Jurkat, Clone E6-1 (cell line): Measurements from ENCODE around the gene TMEM163.
A peak's percentile ranks its signal among the peaks of the same experiment; 100 is the strongest.
"Not testable (repeated sequence)": the region's sequence is repeated elsewhere in the genome, so short reads cannot be mapped to it uniquely, and the experiment has no call there.

ENCODE experiments used
- DNase-seq: peaks from one replicate; pipeline ENCODE4 v3.0.0-alpha.2; 2011; ENCODE audit warnings: low read depth, low spot score
- H3K4me3 ChIP-seq: 2 replicates; pipeline ENCODE4 v1.5.1; 2011; ENCODE audit warnings: mild to moderate bottlenecking, low read length, control low read depth, moderate library complexity

TMEM163 gene

GRCh38 chr2:134669731-134670669 lies 48.8 kb downstream of the TMEM163 start:
- DNase-seq: peak; percentile 93
- H3K4me3 ChIP-seq: peak overlapping the region; percentile 15

- peak overlapping the region; percentile 22 for H3K4me3 ChIP-seq
- DNase-seq: peak; percentile 94
These were observed 50.0 kb downstream of the TMEM163 start for GRCh38 chr2:134668821-134669220.

GRCh38 chr2:134667541-134667940 lies 51.3 kb downstream of the TMEM163 start:
- H3K4me3 ChIP-seq: no peak overlapping the region
- no peak for DNase-seq

DNA sequence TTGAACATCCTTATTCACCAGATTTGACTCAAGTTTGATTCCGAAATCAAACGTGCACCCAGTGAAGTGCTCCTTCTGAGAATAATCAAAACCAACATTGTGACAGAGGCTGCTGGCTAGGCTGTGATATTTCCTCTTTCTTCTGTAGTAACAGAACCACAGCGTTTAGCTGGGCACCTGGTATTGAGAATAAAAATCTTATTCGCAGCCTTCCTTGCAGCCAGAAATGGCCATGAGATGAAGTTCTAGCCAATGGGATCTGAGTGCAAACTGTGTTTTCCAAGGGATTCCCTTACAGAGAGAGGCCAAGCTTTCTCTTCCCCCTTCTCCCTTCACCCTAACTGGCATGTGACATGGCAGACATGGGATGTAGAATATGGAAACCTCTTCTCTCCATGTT lies 51.7 kb downstream of the TMEM163 start:
- H3K4me3 ChIP-seq: no peak overlapping the region
- DNase-seq: no peak

DNA sequence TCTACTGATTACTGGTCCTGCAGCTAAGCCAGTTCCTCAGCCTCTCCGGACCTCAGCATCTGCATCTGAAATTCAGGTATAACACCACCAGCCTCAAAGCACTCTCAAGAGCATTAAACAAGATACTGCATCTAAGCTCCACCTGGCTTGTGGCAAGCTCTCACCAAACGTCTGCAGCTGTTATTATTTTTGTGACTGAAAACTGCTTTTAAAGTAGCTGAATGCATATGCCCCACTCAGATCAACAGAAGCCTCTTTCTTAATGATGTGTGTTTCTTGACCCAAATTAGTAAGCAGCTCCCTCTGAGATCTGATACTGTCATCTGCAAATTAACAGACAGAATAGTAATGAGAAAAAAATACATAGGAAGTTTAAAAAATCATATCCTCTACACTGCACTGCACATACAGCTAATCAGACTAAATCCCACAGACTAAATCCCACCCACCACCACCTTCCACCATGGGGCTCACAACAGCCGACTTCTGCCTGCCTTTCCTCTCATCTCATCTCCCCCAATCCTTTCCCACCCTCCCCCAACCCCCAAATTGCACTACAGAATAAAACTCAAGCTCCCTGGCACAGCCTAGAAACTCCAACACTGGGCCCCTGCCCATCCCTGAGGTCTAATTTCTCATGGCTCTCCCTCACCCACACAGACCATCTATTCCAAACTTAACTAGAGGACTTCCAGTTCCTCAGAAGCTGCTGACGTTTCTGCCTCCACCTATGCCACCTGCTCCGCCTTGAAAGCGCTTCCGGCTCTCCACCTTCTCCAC lies 52.9 kb downstream of the TMEM163 start:
- peak; percentile 78 for DNase-seq
- no peak overlapping the region for H3K4me3 ChIP-seq

DNA sequence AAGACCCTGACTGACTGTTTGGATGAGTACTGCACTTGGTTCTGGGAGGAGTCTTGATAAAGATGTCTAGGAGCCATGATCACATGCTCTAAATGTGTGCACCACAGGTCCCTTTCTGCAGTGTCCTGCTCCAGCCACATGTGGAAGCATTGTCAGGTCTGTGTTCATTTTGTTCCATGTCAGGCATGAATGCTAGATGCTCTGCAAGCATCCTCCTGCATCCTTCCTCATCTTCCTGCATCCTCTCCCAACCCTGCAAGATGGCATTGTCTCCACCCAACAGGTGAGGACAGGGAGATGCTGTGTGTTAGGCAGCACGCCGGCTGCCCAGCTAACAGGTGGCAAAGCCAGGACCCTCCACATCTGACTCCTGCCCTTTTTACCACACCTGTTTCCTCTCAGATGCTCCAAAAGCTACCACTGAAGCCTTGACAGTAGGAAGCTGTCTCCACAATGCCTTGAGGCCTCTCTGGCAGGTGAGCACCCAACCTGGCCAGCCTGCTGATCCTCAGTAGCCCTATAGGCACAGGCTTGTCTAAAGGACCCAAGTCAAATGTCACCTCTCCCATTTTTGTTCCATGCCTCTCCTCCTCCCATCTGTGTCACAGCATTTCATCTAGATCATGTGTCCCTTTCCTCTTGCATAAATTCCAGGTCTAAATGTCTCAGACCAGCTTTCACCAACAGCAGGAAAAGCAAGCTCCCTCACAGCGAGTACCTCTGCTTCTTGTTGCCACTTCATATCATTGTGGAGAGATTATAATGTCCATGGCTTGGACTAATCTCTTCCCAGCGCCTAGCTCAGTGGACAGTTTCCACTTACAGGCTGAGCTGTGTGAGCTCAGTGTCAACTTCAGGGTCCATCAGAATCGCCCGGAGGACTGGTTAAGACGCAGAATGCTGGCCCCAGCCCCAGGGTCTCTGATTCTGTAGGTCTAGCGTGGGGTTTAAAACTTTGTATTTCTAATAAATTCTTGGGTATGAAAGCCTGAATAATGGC lies 55.0 kb downstream of the TMEM163 start:
- no peak for DNase-seq

DNA sequence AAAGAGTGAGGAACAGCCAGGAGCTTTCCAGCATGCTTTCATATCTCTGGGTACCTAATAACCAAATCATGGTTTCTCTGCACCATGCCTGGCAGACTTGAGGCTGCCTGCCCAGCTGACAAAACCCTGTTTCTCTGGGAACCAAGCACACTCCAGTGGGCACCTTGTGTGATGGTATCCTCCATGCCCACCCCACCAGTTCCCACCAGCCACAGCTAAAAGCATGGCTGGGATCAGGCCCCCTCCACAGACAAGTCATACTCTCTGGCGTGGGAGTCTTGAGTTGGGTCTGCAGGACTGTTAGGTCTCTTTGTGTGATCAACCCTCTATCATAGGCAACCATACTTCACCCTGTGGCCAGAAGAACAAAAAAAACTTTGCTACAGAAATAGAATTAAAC lies 56.0 kb downstream of the TMEM163 start:
- no peak for DNase-seq
- no peak overlapping the region for H3K4me3 ChIP-seq

More for the DNA sequence above, 55.0 kb downstream of the TMEM163 start:
- H3K4me3 ChIP-seq: no peak overlapping the region

DNA sequence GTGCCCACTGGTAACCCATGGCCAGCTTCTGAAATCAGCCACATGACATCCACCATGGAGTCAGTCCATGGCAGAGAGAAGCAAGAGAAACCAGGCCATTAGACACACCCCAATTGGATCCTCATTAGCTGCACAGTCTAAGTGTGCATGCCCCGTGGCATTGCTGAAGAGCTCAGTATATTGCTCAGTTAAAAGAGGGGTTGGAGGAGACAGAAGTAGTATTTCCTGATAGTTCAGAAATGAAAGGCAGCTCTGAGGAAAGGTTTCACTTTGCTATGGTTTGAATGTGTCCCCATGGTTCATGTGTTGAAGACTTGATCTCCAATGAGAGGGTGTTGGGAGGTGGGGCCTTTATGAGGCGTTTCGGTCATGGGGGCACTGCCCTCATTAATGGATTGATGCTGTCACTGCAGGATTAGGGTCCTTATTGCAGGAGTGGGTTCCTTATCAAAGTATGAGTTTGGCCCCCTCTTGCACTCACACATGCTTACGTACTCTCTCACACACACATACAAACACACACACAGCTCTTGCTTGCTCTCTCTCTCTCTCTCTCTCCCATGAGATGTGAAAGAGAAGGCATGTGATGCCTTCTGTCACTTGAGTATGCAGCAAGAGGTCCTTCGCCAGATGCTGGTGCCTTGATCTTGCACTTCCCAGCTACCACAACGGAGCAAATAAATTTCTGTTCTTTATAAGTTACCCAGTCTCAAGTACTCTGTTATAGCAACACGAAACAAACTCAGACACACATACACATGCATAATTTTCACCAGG lies 58.0 kb downstream of the TMEM163 start:
- DNase-seq: no peak
- no peak overlapping the region for H3K4me3 ChIP-seq

DNA sequence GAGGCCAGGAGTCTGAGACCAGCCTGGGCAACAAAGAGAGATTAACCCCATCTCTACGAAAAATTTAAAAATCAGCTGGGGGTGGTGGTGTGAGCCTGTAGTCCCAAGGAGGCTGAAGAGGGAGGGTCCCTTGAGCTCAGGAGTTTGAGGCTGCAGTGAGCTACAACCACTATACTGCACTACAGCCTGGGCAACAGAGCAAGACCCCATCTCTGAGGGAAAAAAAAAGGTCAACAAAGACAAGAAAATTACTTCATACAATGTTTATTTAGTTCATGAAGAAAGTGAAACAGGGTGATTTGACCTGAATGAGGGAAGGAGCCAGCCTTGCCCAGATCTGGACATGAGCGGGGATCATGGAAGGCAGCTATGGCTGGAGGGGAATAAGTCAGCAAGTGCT lies 59.1 kb downstream of the TMEM163 start:
- no peak overlapping the region for H3K4me3 ChIP-seq

GRCh38 chr2:134657650-134658250 lies 61.0 kb downstream of the TMEM163 start:
- no peak overlapping the region for H3K4me3 ChIP-seq
- DNase-seq: no peak

More for the DNA sequence above, 59.1 kb downstream of the TMEM163 start:
- no peak for DNase-seq

- H3K4me3 ChIP-seq, DNase-seq: not testable (repeated sequence)
These were observed 62.4 kb downstream of the TMEM163 start for GRCh38 chr2:134656391-134656790.

- no peak for DNase-seq
- no peak overlapping the region for H3K4me3 ChIP-seq
These were observed 70.2 kb downstream of the TMEM163 start for GRCh38 chr2:134648586-134648985.

- DNase-seq: no peak
- no peak overlapping the region for H3K4me3 ChIP-seq
These were observed 71.1 kb downstream of the TMEM163 start for GRCh38 chr2:134647607-134648256.

GRCh38 chr2:134642938-134643337 lies 75.9 kb downstream of the TMEM163 start:
- DNase-seq: no peak
- H3K4me3 ChIP-seq: no peak overlapping the region

- no peak overlapping the region for H3K4me3 ChIP-seq
- no peak for DNase-seq
These were observed 78.3 kb downstream of the TMEM163 start for GRCh38 chr2:134640494-134640893.

DNA sequence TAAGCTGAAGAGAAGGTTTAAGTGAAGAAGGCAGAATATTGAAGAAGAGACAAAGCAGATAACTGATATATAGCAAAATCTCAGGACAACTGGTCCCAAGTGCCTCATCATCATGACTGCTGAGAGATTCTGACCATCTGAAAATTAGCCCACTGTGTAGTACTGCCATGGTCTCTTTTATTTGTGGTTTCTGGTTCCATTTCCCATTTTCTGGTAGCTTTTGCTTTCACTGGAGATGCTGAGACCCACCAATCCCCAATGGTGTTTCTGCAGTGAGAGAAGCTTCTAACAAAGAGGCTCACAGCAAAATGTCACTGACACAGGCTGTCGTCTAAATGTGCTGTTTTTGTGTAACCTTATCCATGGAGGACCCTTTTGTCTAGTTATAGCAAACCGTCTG lies 79.5 kb downstream of the TMEM163 start:
- no peak overlapping the region for H3K4me3 ChIP-seq
- no peak for DNase-seq

DNA sequence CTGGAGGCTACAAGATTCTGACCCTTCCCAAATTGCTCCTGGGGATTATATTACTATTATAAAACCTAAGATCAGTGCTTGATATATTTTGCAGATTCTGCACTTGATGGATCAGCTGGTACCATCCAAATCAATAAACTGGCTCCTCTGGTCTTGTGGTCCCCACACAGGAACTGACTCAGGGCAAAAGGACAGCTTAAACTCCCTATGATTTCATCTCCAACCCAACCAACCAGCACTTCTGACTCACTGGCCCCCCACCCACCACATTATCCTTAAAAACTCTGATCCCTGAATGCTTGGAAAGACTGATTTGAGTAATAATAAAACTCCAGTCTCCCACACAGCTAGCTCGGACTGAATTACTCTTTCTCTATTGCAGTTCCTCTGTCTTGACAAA lies 82.1 kb downstream of the TMEM163 start:
- DNase-seq: no peak
- H3K4me3 ChIP-seq: no peak overlapping the region
